Esophagus squamous epithelium (tissue), 4 donors: ENCODE data around the gene ZDHHC11B.
"Not testable (repeated sequence)": the region's sequence is repeated elsewhere in the genome, so short reads cannot be mapped to it uniquely, and the experiment has no call there.

Experiments used
- POLR2A ChIP-seq, 4 donors: fragments of 450-650 bp; IDR thresholded peaks; one replicate each; pipeline ENCODE4 v1.6.1; 2017; ENCODE audit warnings: antibody characterized with exemption in 4 of 4, mild to moderate bottlenecking in 4 of 4, moderate library complexity in 3 of 4
- TF ChIP-seq, protein P1 (sequence below), 6 experiments: fragments of 450-650 bp in 4 of 6; fragments of 200-600 bp in 2 of 6; sonication (generic) in 2 of 6; IDR thresholded peaks; one replicate each; pipeline ENCODE4 v1.5.1; 2016 to 2019; ENCODE audit warnings: antibody characterized with exemption in 6 of 6, mild to moderate bottlenecking in 4 of 6, moderate library complexity in 4 of 6

DNA sequence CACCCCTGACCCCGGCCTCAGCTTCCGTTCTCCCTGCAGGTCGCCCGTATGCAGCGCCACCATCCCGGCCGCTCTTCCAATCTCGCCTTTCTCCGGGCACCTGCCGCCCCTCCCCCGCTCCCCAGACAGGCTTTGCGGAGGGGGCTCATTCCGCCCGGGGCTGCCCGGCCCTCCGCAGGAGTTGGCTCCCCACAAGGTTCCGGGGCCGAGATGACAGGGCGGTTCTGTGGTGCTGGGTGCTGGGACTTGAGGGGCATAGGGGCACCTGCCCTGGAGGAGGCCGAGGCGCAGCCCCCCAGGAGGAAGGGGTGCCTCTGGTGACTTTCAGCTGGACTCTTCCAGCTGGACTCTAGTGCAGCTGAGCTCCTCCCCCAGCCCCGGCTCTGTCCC lies 90.5 kb downstream of the ZDHHC11B start:
- TF ChIP-seq, protein P1, sequence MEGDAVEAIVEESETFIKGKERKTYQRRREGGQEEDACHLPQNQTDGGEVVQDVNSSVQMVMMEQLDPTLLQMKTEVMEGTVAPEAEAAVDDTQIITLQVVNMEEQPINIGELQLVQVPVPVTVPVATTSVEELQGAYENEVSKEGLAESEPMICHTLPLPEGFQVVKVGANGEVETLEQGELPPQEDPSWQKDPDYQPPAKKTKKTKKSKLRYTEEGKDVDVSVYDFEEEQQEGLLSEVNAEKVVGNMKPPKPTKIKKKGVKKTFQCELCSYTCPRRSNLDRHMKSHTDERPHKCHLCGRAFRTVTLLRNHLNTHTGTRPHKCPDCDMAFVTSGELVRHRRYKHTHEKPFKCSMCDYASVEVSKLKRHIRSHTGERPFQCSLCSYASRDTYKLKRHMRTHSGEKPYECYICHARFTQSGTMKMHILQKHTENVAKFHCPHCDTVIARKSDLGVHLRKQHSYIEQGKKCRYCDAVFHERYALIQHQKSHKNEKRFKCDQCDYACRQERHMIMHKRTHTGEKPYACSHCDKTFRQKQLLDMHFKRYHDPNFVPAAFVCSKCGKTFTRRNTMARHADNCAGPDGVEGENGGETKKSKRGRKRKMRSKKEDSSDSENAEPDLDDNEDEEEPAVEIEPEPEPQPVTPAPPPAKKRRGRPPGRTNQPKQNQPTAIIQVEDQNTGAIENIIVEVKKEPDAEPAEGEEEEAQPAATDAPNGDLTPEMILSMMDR (IDR thresholded peaks at IDR 0.05), result not testable (repeated sequence)
- not testable (repeated sequence) for TF ChIP-seq POLR2A (IDR thresholded peaks at IDR 0.05)
